ENCODE measurements around the gene XPO5. TPM values are rescaled to one million over a fixed set of nuclear protein-coding genes. Genes with fewer than 3 reads are reported as not detected.

XPO5 gene
- total RNA-seq, 2 experiments from 2014 or later = 58.5 to 74.9 TPM

GRCh38 chr6:43509142-43509983 is 66.5 kb downstream of the XPO5 start:
- intact Hi-C loops (cut with micrococcal nuclease; ENCODE audit: unreplicated experiment) = loop anchor here (10.0 kb wide), 1 partner anchor 435 kb away; the partner anchor contains the start of gene PTK7
- ChIA-PET POLR2A (no interaction called here), CTCF (ENCODE audit: unreplicated experiment) (no interaction called here)
- H3K4me1 ChIP-seq (ENCODE audit: insufficient read depth, low read length, poor library complexity, severe bottlenecking) = no peaks in the 10 kb centered on the region
- H3K27ac ChIP-seq (ENCODE audit: low read depth, low read length, poor library complexity, severe bottlenecking) = no peak overlapping the region
- peak overlapping the region; percentile 62 for H3K4me2 ChIP-seq (ENCODE audit: low read length)
- no peaks in the 10 kb centered on the region for H3K79me2 ChIP-seq (ENCODE audit: insufficient read depth, low read depth, low read length)
- H3K9me2 ChIP-seq (ENCODE audit: insufficient read depth, low read length) = no peaks in the 10 kb centered on the region
- no peak overlapping the region for H2AFZ ChIP-seq (ENCODE audit: low read length)
- peaks cover 47% of the 10 kb centered on the region for H3K36me3 ChIP-seq (ENCODE audit: insufficient read depth, low read length)
- BruUV-seq (replicated peaks) = no TSS peak
- H3K9me3 ChIP-seq (ENCODE audit: low read length) = no peaks in the 10 kb centered on the region
- H3K4me3 ChIP-seq (ENCODE audit: low read depth, low read length, poor library complexity, severe bottlenecking) = peak overlapping the region; percentile 53
- DNase-seq (ENCODE audit: low spot score) = no peak
- no peaks in the 10 kb centered on the region for H4K20me1 ChIP-seq (ENCODE audit: insufficient read depth, low read length)
- TF ChIP-seq EZH2phosphoT487 (IDR thresholded peaks at IDR 0.05; ENCODE audit: borderline replicate concordance, low read depth, low read length) (no peak), CTCF (conservative IDR thresholded peaks at IDR 0.05; ENCODE audit: low read length) (no peak)

DNA sequence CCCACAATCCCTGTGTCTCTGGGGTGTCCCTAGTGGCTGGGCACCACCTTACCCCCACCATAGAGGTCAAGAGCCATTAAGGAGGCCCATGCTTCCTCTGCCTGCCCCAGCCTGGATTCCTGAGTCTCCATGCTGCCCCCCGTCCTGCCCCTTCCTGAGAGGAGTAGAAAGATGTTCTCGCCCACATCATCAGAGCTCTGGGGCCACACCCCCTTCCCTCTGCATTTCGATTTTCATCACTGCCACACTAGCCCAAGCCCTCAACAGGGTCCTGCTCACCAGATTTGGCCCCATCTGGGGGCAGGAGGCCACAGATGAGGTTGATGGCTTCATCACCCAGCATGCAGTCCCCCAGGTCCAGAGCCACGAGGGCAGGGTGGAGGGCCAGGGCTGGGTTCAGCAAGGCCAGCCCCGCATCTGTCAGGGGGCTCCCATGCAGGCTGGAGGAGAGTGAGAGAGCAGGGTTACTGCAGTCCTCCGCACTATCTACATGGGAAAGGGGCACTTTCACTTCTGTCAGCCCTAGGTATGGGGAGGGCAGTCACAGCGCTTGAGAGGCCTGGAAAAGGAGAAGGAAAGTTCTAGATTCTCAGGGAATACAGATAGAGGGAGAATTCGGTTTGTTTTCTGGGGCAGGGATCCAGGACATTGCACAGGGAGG is 67.2 kb downstream of the XPO5 start:
- Histone ChIP-seq H2AFZ (ENCODE audit: low read length) (no peak overlapping the region), H3K9me3 (ENCODE audit: low read length) (no peaks in the 10 kb centered on the region), H3K36me3 (ENCODE audit: insufficient read depth, low read length) (peaks cover 47% of the 10 kb centered on the region), H3K4me3 (ENCODE audit: low read depth, low read length, poor library complexity, severe bottlenecking) (no peak overlapping the region), H3K4me2 (ENCODE audit: low read length) (no peak overlapping the region), H3K27ac (ENCODE audit: low read depth, low read length, poor library complexity, severe bottlenecking) (no peak overlapping the region), H3K9me2 (ENCODE audit: insufficient read depth, low read length) (no peaks in the 10 kb centered on the region), H4K20me1 (ENCODE audit: insufficient read depth, low read length) (no peaks in the 10 kb centered on the region), H3K4me1 (ENCODE audit: insufficient read depth, low read length, poor library complexity, severe bottlenecking) (no peaks in the 10 kb centered on the region), H3K79me2 (ENCODE audit: insufficient read depth, low read depth, low read length) (no peaks in the 10 kb centered on the region)
- CTCF ChIA-PET (ENCODE audit: unreplicated experiment) = interaction anchor here (0.6 kb wide), 1 partner anchor 253 kb away, joined by 3 read pairs; no protein-coding TSS in a partner anchor
- BruUV-seq (replicated peaks) = no TSS peak
- intact Hi-C loops (cut with micrococcal nuclease; ENCODE audit: unreplicated experiment) = loop anchor here (10.0 kb wide), 1 partner anchor 434 kb away; the partner anchor contains the start of gene PTK7
- POLR2A ChIA-PET = interaction anchor here (0.7 kb wide), 1 partner anchor 112 kb away, joined by 3 read pairs; no protein-coding TSS in a partner anchor
- TF ChIP-seq CTCF (conservative IDR thresholded peaks at IDR 0.05; ENCODE audit: low read length) = no peak
- TF ChIP-seq EZH2phosphoT487 (IDR thresholded peaks at IDR 0.05; ENCODE audit: borderline replicate concordance, low read depth, low read length) = no peak
- no peak for DNase-seq (ENCODE audit: low spot score)

Measured in OCI-LY7 (cell line).